Measurements from ENCODE around the gene RCC2. TPM values are rescaled to one million over a fixed set of nuclear protein-coding genes. Genes with fewer than 3 reads are reported as not detected.

RCC2 gene
- polyA plus RNA-seq, 1 donor (not counting 4 experiments of a cell fraction or from before 2014, with no cell fraction given) = 45.2 TPM

DNA sequence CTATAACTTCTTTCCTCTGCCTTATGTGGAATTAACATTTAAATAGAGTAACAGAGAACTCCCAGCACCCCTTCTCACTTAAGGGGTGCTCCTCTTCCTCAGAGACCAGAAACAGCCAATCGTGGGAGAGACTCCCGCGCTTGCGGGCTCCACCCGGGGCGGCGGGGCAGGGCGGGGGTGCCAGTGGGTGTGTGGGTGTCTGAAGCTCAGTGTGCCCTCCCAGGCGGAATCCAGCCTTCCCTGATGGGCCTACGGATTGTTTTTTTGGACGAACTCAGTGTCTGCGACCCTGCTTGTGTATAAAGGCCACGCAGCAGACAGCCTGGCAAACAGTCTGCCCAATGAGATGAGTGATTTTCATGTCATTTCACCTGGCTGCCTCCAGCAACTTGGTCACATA lies 6.2 kb downstream of the RCC2 start:
- H3K27me3 ChIP-seq (ENCODE audit: control insufficient read depth, extremely low read depth, insufficient read depth, low read length) = no peaks in the 10 kb centered on the region
- H3K79me2 ChIP-seq (ENCODE audit: control insufficient read depth, insufficient read depth, low read length) = peaks cover 92% of the 10 kb centered on the region
- H4K20me1 ChIP-seq (ENCODE audit: control insufficient read depth, extremely low read depth, insufficient read depth, low read length) = peaks cover 20% of the 10 kb centered on the region
- FAIRE-seq = no peak
- TF ChIP-seq EZH2 (IDR thresholded peaks at IDR 0.05; ENCODE audit: low read length) = no peak
- TF ChIP-seq, protein P1, sequence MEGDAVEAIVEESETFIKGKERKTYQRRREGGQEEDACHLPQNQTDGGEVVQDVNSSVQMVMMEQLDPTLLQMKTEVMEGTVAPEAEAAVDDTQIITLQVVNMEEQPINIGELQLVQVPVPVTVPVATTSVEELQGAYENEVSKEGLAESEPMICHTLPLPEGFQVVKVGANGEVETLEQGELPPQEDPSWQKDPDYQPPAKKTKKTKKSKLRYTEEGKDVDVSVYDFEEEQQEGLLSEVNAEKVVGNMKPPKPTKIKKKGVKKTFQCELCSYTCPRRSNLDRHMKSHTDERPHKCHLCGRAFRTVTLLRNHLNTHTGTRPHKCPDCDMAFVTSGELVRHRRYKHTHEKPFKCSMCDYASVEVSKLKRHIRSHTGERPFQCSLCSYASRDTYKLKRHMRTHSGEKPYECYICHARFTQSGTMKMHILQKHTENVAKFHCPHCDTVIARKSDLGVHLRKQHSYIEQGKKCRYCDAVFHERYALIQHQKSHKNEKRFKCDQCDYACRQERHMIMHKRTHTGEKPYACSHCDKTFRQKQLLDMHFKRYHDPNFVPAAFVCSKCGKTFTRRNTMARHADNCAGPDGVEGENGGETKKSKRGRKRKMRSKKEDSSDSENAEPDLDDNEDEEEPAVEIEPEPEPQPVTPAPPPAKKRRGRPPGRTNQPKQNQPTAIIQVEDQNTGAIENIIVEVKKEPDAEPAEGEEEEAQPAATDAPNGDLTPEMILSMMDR (optimal IDR thresholded peaks at IDR 0.05 in 1 of 3, IDR thresholded peaks at IDR 0.05 in 1 of 3, conservative IDR thresholded peaks at IDR 0.05 in 1 of 3; ENCODE audit: extremely low read depth in 1 of 3, insufficient read depth in 2 of 3, low read length in 3 of 3) = no peak
- no peak overlapping the region for H3K4me2 ChIP-seq (ENCODE audit: control insufficient read depth, extremely low read depth, insufficient read depth, low read depth, low read length)
- no peak overlapping the region for H3K27ac ChIP-seq (ENCODE audit: control insufficient read depth, insufficient read depth, low read length)
- DNase-seq (ENCODE audit: low read depth, low spot score) = no peak
- dilution Hi-C loops (cut with MboI; ENCODE audit: extremely low pct_ligation_motif_present, low sequenced_read_pairs) = no loop called here
- H3K4me1 ChIP-seq (ENCODE audit: control insufficient read depth, extremely low read depth, insufficient read depth, low read length) = peaks cover 11% of the 10 kb centered on the region
- no peak overlapping the region for H2AFZ ChIP-seq (ENCODE audit: control insufficient read depth, low read length)
- no peaks in the 10 kb centered on the region for H3K9me1 ChIP-seq (ENCODE audit: control insufficient read depth, extremely low read depth, insufficient read depth, low read length)
- H3K36me3 ChIP-seq (ENCODE audit: control insufficient read depth in 2 of 2, extremely low read depth in 1 of 2, insufficient read depth in 2 of 2, low read length in 2 of 2) = peaks cover 22 to 53% of the 10 kb centered on the region in 2 experiments
- H3K4me3 ChIP-seq (ENCODE audit: control insufficient read depth in 2 of 3, extremely low read depth in 1 of 3, insufficient read depth in 2 of 3, low read depth in 1 of 3, low read length in 3 of 3) = no peak overlapping the region
- H3K9me3 ChIP-seq (ENCODE audit: control insufficient read depth, low read depth, low read length) = no peaks in the 10 kb centered on the region
- H3K9ac ChIP-seq (ENCODE audit: control insufficient read depth, extremely low read depth, insufficient read depth, low read length) = no peak overlapping the region

DNA sequence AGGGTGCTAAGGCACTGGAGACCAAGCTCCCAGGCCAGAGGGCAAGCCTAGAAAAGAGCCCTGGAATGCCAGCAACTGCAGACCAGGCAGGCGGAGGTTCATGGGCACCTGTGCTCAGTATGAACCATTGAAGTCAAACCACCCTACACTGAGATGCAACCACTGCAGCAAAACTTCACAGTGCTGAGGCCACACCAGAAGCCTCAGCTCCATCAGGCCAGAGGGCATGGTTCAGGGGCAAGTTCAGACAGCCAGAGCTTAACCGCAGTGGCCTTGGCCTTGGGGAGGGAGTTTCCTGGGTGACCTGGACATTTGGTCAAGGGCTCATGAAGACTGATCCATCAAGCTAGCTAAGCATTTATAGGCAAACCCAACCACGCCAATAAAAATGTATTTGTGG lies 7.1 kb downstream of the RCC2 start:
- Histone ChIP-seq H3K4me2 (ENCODE audit: control insufficient read depth, extremely low read depth, insufficient read depth, low read depth, low read length) (no peak overlapping the region), H3K36me3 (ENCODE audit: control insufficient read depth in 2 of 2, extremely low read depth in 1 of 2, insufficient read depth in 2 of 2, low read length in 2 of 2) (peaks cover 31 to 60% of the 10 kb centered on the region in 2 experiments), H3K9ac (ENCODE audit: control insufficient read depth, extremely low read depth, insufficient read depth, low read length) (no peak overlapping the region), H2AFZ (ENCODE audit: control insufficient read depth, low read length) (no peak overlapping the region), H4K20me1 (ENCODE audit: control insufficient read depth, extremely low read depth, insufficient read depth, low read length) (peaks cover 22% of the 10 kb centered on the region), H3K9me1 (ENCODE audit: control insufficient read depth, extremely low read depth, insufficient read depth, low read length) (no peaks in the 10 kb centered on the region), H3K4me1 (ENCODE audit: control insufficient read depth, extremely low read depth, insufficient read depth, low read length) (peaks cover 11% of the 10 kb centered on the region), H3K79me2 (ENCODE audit: control insufficient read depth, insufficient read depth, low read length) (peaks cover 94% of the 10 kb centered on the region), H3K9me3 (ENCODE audit: control insufficient read depth, low read depth, low read length) (no peaks in the 10 kb centered on the region), H3K27me3 (ENCODE audit: control insufficient read depth, extremely low read depth, insufficient read depth, low read length) (no peaks in the 10 kb centered on the region), H3K4me3 (ENCODE audit: control insufficient read depth in 2 of 3, extremely low read depth in 1 of 3, insufficient read depth in 2 of 3, low read depth in 1 of 3, low read length in 3 of 3) (no peak overlapping the region), H3K27ac (ENCODE audit: control insufficient read depth, insufficient read depth, low read length) (no peak overlapping the region)
- TF ChIP-seq EZH2 (IDR thresholded peaks at IDR 0.05; ENCODE audit: low read length) = no peak
- TF ChIP-seq, protein P1 (optimal IDR thresholded peaks at IDR 0.05 in 1 of 3, IDR thresholded peaks at IDR 0.05 in 1 of 3, conservative IDR thresholded peaks at IDR 0.05 in 1 of 3; ENCODE audit: extremely low read depth in 1 of 3, insufficient read depth in 2 of 3, low read length in 3 of 3) = no peak
- dilution Hi-C loops (cut with MboI; ENCODE audit: extremely low pct_ligation_motif_present, low sequenced_read_pairs) = no loop called here
- DNase-seq (ENCODE audit: low read depth, low spot score) = no peak
- FAIRE-seq = no peak

Data from keratinocyte (primary cell).